ENCODE measurements around the gene KLHL25.

Gene KLHL25

GRCh38 chr15:85785887-85786780, 8.6 kb downstream of the KLHL25 start:
- Histone ChIP-seq H3K9me3 (ENCODE audit: insufficient read depth, low read length) (no peaks in the 10 kb centered on the region), H3K4me3 (ENCODE audit: insufficient read length, low read depth) (no peak overlapping the region), H3K4me1 (ENCODE audit: insufficient read depth, insufficient read length) (peaks cover 17% of the 10 kb centered on the region), H3K27me3 (ENCODE audit: insufficient read depth, insufficient read length) (no peaks in the 10 kb centered on the region), H3K36me3 (ENCODE audit: insufficient read depth, insufficient read length, low read length) (peaks cover 12% of the 10 kb centered on the region), H3K9ac (ENCODE audit: insufficient read length, low read depth) (no peak overlapping the region)
- DNase-seq (ENCODE audit: low read depth, low spot score), result no peak
- no peak for TF ChIP-seq ZNF274 (IDR thresholded peaks at IDR 0.05; ENCODE audit: low read depth, low read length)
- TF ChIP-seq YY1 (IDR thresholded peaks at IDR 0.05; ENCODE audit: insufficient read depth, insufficient read length), result no peak
- TF ChIP-seq SUZ12 (IDR thresholded peaks at IDR 0.05; ENCODE audit: extremely low read depth, insufficient read depth, insufficient read length), result no peak

DNA sequence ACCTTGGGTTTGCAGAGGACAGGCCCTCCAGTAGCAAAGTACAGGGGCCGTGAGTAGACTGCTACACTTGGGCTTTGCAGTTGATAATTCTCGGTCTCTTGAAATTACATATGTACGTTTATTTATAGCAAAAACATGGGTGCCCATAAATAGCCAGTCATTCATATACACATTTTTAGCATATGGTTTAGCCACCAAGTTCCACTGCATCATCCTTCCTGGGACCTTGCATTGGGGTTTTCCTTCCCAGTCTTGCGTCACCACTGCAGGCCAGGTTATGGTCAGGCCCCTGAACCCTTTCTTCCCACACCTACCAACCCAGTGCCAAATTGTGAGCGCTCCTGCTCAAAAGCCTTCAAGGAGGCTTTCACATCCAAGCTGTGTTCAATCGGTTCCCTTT, 12.7 kb downstream of the KLHL25 start:
- Histone ChIP-seq H3K4me1 (ENCODE audit: insufficient read depth, insufficient read length) (peaks cover 14% of the 10 kb centered on the region), H3K27me3 (ENCODE audit: insufficient read depth, insufficient read length) (no peaks in the 10 kb centered on the region), H3K9ac (ENCODE audit: insufficient read length, low read depth) (no peak overlapping the region), H3K9me3 (ENCODE audit: insufficient read depth, low read length) (no peaks in the 10 kb centered on the region), H3K36me3 (ENCODE audit: insufficient read depth, insufficient read length, low read length) (peaks cover 6% of the 10 kb centered on the region), H3K4me3 (ENCODE audit: insufficient read length, low read depth) (no peak overlapping the region)
- no peak for DNase-seq (ENCODE audit: low read depth, low spot score)
- TF ChIP-seq YY1 (IDR thresholded peaks at IDR 0.05; ENCODE audit: insufficient read depth, insufficient read length) (no peak), ZNF274 (IDR thresholded peaks at IDR 0.05; ENCODE audit: low read depth, low read length) (no peak), SUZ12 (IDR thresholded peaks at IDR 0.05; ENCODE audit: extremely low read depth, insufficient read depth, insufficient read length) (no peak)

- H3K9ac ChIP-seq (ENCODE audit: insufficient read length, low read depth), result no peak overlapping the region
- no peaks in the 10 kb centered on the region for H3K27me3 ChIP-seq (ENCODE audit: insufficient read depth, insufficient read length)
- peaks cover 9% of the 10 kb centered on the region for H3K4me1 ChIP-seq (ENCODE audit: insufficient read depth, insufficient read length)
- H3K9me3 ChIP-seq (ENCODE audit: insufficient read depth, low read length), result no peaks in the 10 kb centered on the region
- peaks cover 6% of the 10 kb centered on the region for H3K36me3 ChIP-seq (ENCODE audit: insufficient read depth, insufficient read length, low read length)
- TF ChIP-seq SUZ12 (IDR thresholded peaks at IDR 0.05; ENCODE audit: extremely low read depth, insufficient read depth, insufficient read length), result no peak
- no peak for TF ChIP-seq YY1 (IDR thresholded peaks at IDR 0.05; ENCODE audit: insufficient read depth, insufficient read length)
- no peak for TF ChIP-seq ZNF274 (IDR thresholded peaks at IDR 0.05; ENCODE audit: low read depth, low read length)
- no peak for DNase-seq (ENCODE audit: low read depth, low spot score)
- no peak overlapping the region for H3K4me3 ChIP-seq (ENCODE audit: insufficient read length, low read depth)
Measured at GRCh38 chr15:85781099-85781498, 13.6 kb downstream of the KLHL25 start.

- peaks cover 6% of the 10 kb centered on the region for H3K36me3 ChIP-seq (ENCODE audit: insufficient read depth, insufficient read length, low read length)
- TF ChIP-seq ZNF274 (IDR thresholded peaks at IDR 0.05; ENCODE audit: low read depth, low read length) (no peak), YY1 (IDR thresholded peaks at IDR 0.05; ENCODE audit: insufficient read depth, insufficient read length) (no peak), SUZ12 (IDR thresholded peaks at IDR 0.05; ENCODE audit: extremely low read depth, insufficient read depth, insufficient read length) (no peak)
- no peaks in the 10 kb centered on the region for H3K27me3 ChIP-seq (ENCODE audit: insufficient read depth, insufficient read length)
- DNase-seq (ENCODE audit: low read depth, low spot score), result no peak
- no peak overlapping the region for H3K9ac ChIP-seq (ENCODE audit: insufficient read length, low read depth)
- no peaks in the 10 kb centered on the region for H3K9me3 ChIP-seq (ENCODE audit: insufficient read depth, low read length)
- H3K4me1 ChIP-seq (ENCODE audit: insufficient read depth, insufficient read length), result peaks cover 8% of the 10 kb centered on the region
- no peak overlapping the region for H3K4me3 ChIP-seq (ENCODE audit: insufficient read length, low read depth)
Measured at GRCh38 chr15:85780225-85780985, 14.3 kb downstream of the KLHL25 start.

GRCh38 chr15:85779249-85779648, 15.5 kb downstream of the KLHL25 start:
- Histone ChIP-seq H3K27me3 (ENCODE audit: insufficient read depth, insufficient read length) (no peaks in the 10 kb centered on the region), H3K4me3 (ENCODE audit: insufficient read length, low read depth) (no peak overlapping the region), H3K9ac (ENCODE audit: insufficient read length, low read depth) (no peak overlapping the region), H3K9me3 (ENCODE audit: insufficient read depth, low read length) (no peaks in the 10 kb centered on the region), H3K36me3 (ENCODE audit: insufficient read depth, insufficient read length, low read length) (peaks cover 6% of the 10 kb centered on the region), H3K4me1 (ENCODE audit: insufficient read depth, insufficient read length) (peaks cover 6% of the 10 kb centered on the region)
- no peak for TF ChIP-seq SUZ12 (IDR thresholded peaks at IDR 0.05; ENCODE audit: extremely low read depth, insufficient read depth, insufficient read length)
- DNase-seq (ENCODE audit: low read depth, low spot score), result no peak

- H3K4me3 ChIP-seq (ENCODE audit: insufficient read length, low read depth), result no peak overlapping the region
- H3K9ac ChIP-seq (ENCODE audit: insufficient read length, low read depth), result no peak overlapping the region
- peaks cover 6% of the 10 kb centered on the region for H3K4me1 ChIP-seq (ENCODE audit: insufficient read depth, insufficient read length)
- no peaks in the 10 kb centered on the region for H3K27me3 ChIP-seq (ENCODE audit: insufficient read depth, insufficient read length)
- no peaks in the 10 kb centered on the region for H3K9me3 ChIP-seq (ENCODE audit: insufficient read depth, low read length)
- no peak for DNase-seq (ENCODE audit: low read depth, low spot score)
- TF ChIP-seq YY1 (IDR thresholded peaks at IDR 0.05; ENCODE audit: insufficient read depth, insufficient read length), result no peak
- TF ChIP-seq ZNF274 (IDR thresholded peaks at IDR 0.05; ENCODE audit: low read depth, low read length), result no peak
- no peak for TF ChIP-seq SUZ12 (IDR thresholded peaks at IDR 0.05; ENCODE audit: extremely low read depth, insufficient read depth, insufficient read length)
- H3K36me3 ChIP-seq (ENCODE audit: insufficient read depth, insufficient read length, low read length), result peaks cover 6% of the 10 kb centered on the region
Measured at GRCh38 chr15:85778107-85778776, 16.5 kb downstream of the KLHL25 start.
